ENCODE results near the gene PDE1C. TPM values are rescaled to one million over a fixed set of nuclear protein-coding genes. Genes with fewer than 3 reads are reported as not detected.

Gene PDE1C
- 1 to 10 TPM in 3 of 4 donors, under 1 TPM in 1; 0.72 to 4.9 (median 3.8) TPM for polyA plus RNA-seq (ENCODE audit: insufficient read length in 4 of 4)

- no peak for DNase-seq (ENCODE audit: low read depth in 4 of 4, low spot score in 3 of 4)
Measured at GRCh38 chr7:32070406-32071360, at the start of gene PDE1C. PDE1C (minus strand) TSS chr7:32070407.

GRCh38 chr7:32119790-32120196 is 49.6 kb upstream of the PDE1C start:
- no peak for DNase-seq (ENCODE audit: low read depth in 4 of 4, low spot score in 3 of 4)

GRCh38 chr7:32117837-32118236 is 47.6 kb upstream of the PDE1C start:
- DNase-seq (ENCODE audit: low read depth in 4 of 4, low spot score in 3 of 4), result no peak

GRCh38 chr7:32116436-32116835 is 46.2 kb upstream of the PDE1C start:
- DNase-seq (ENCODE audit: low read depth in 4 of 4, low spot score in 3 of 4), result no peak

- DNase-seq (ENCODE audit: low read depth in 4 of 4, low spot score in 3 of 4), result no peak
Measured at GRCh38 chr7:32115831-32116230, 45.6 kb upstream of the PDE1C start.

- DNase-seq (ENCODE audit: low read depth in 4 of 4, low spot score in 3 of 4), result no peak
Measured at GRCh38 chr7:32108651-32109050, 38.4 kb upstream of the PDE1C start.

GRCh38 chr7:32104766-32105165 is 34.6 kb upstream of the PDE1C start:
- DNase-seq (ENCODE audit: low read depth in 4 of 4, low spot score in 3 of 4), result no peak

- no peak for DNase-seq (ENCODE audit: low read depth in 4 of 4, low spot score in 3 of 4)
Measured at GRCh38 chr7:32103361-32103760, 33.2 kb upstream of the PDE1C start.

- no peak for DNase-seq (ENCODE audit: low read depth in 4 of 4, low spot score in 3 of 4)
Measured at GRCh38 chr7:32102432-32102873, 32.2 kb upstream of the PDE1C start.

- DNase-seq (ENCODE audit: low read depth in 4 of 4, low spot score in 3 of 4), result no peak
Measured at GRCh38 chr7:32100407-32100907, 30.2 kb upstream of the PDE1C start.

GRCh38 chr7:32094516-32094915 is 24.3 kb upstream of the PDE1C start:
- no peak for DNase-seq (ENCODE audit: low read depth in 4 of 4, low spot score in 3 of 4)

- no peak for DNase-seq (ENCODE audit: low read depth in 4 of 4, low spot score in 3 of 4)
Measured at GRCh38 chr7:32093415-32094408, 23.5 kb upstream of the PDE1C start.

GRCh38 chr7:32092346-32092745 is 22.1 kb upstream of the PDE1C start:
- no peak for DNase-seq (ENCODE audit: low read depth in 4 of 4, low spot score in 3 of 4)

- no peak for DNase-seq (ENCODE audit: low read depth in 4 of 4, low spot score in 3 of 4)
Measured at GRCh38 chr7:32091608-32092210, 21.5 kb upstream of the PDE1C start.

- no peak for DNase-seq (ENCODE audit: low read depth in 4 of 4, low spot score in 3 of 4)
Measured at GRCh38 chr7:32089678-32090077, 19.5 kb upstream of the PDE1C start.

GRCh38 chr7:32089256-32089655 is 19.0 kb upstream of the PDE1C start:
- no peak for DNase-seq (ENCODE audit: low read depth in 4 of 4, low spot score in 3 of 4)

- no peak for DNase-seq (ENCODE audit: low read depth in 4 of 4, low spot score in 3 of 4)
Measured at GRCh38 chr7:32088451-32088881, 18.3 kb upstream of the PDE1C start.

GRCh38 chr7:32079510-32079909 is 9.3 kb upstream of the PDE1C start:
- DNase-seq (ENCODE audit: low read depth in 4 of 4, low spot score in 3 of 4), result no peak

- no peak for DNase-seq (ENCODE audit: low read depth in 4 of 4, low spot score in 3 of 4)
Measured at GRCh38 chr7:32078824-32079223, 8.6 kb upstream of the PDE1C start.

- DNase-seq (ENCODE audit: low read depth in 4 of 4, low spot score in 3 of 4), result no peak
Measured at GRCh38 chr7:32077806-32078205, 7.6 kb upstream of the PDE1C start.
